ENCODE measurements around the gene ABCC4. TPM values are rescaled to one million over a fixed set of nuclear protein-coding genes. Genes with fewer than 3 reads are reported as not detected.
"Not testable (repeated sequence)": the region's sequence is repeated elsewhere in the genome, so short reads cannot be mapped to it uniquely, and the experiment has no call there.

The ABCC4 gene
- total RNA-seq, 1 experiment from 2014 or later: 17.7 TPM

DNA sequence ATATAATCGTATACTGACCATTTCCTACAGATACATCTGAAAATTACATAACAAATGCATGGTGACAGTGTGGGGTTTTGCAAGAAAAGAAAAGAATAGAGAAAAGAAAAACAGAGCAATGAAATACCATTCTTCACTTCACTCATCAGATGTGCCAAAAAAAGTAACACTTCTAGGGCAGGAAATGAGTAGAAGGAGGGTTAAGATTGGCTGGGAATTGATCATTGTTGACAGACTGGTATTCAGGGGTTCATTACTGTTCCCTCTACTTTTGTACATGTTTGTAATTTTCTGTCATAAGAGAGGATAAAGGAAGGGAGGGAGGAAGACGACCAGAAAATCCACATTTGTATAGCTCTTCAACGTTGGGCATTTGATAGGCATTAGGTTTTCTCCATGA lies 31.5 kb downstream of the ABCC4 start:
- no peak for DNase-seq
- no peaks in the 10 kb centered on the region for H3K27me3 ChIP-seq (ENCODE audit: low read length)
- no peaks in the 10 kb centered on the region for H3K9me3 ChIP-seq (ENCODE audit: low read length)
- no peaks in the 10 kb centered on the region for H3F3A ChIP-seq (ENCODE audit: low read length, unreplicated experiment)
- H3K36me3 ChIP-seq (ENCODE audit: low read depth, low read length): no peaks in the 10 kb centered on the region; the same call in 1 of the 2 replicates
- peak overlapping the region; percentile 93; the same call in 1 of the 2 replicates for H3K27ac ChIP-seq (ENCODE audit: low read length)
- H3K79me2 ChIP-seq (ENCODE audit: low read length): peaks cover 32% of the 10 kb centered on the region
- H4K20me1 ChIP-seq (ENCODE audit: low read length): no peaks in the 10 kb centered on the region
- no peak overlapping the region for H3K4me2 ChIP-seq (ENCODE audit: low read length)
- ATAC-seq: no peak
- no peak overlapping the region for H2AFZ ChIP-seq (ENCODE audit: low read length)
- H3K9me2 ChIP-seq (replicated peaks; ENCODE audit: low read length): no peaks in the 10 kb centered on the region
- H3K9ac ChIP-seq (ENCODE audit: low read length): no peak overlapping the region
- no TSS peak for BruUV-seq (replicated peaks)
- ChIA-PET CTCF (no interaction called here), POLR2A (ENCODE audit: unreplicated experiment) (no interaction called here)
- H3K4me3 ChIP-seq (ENCODE audit: low read length): no peak overlapping the region
- H3K4me1 ChIP-seq (ENCODE audit: insufficient read depth, low read length): peaks cover 42% of the 10 kb centered on the region
- intact Hi-C loops (cut with micrococcal nuclease): loop anchor here (5.0 kb wide), 1 partner anchor 77 kb away; no protein-coding TSS in a partner anchor
- TF ChIP-seq EZH2 (IDR thresholded peaks at IDR 0.05; ENCODE audit: low read length, unreplicated experiment) (no peak), EZH2phosphoT487 (IDR thresholded peaks at IDR 0.05; ENCODE audit: borderline replicate concordance, low read length) (no peak)
- TF ChIP-seq, protein P1, sequence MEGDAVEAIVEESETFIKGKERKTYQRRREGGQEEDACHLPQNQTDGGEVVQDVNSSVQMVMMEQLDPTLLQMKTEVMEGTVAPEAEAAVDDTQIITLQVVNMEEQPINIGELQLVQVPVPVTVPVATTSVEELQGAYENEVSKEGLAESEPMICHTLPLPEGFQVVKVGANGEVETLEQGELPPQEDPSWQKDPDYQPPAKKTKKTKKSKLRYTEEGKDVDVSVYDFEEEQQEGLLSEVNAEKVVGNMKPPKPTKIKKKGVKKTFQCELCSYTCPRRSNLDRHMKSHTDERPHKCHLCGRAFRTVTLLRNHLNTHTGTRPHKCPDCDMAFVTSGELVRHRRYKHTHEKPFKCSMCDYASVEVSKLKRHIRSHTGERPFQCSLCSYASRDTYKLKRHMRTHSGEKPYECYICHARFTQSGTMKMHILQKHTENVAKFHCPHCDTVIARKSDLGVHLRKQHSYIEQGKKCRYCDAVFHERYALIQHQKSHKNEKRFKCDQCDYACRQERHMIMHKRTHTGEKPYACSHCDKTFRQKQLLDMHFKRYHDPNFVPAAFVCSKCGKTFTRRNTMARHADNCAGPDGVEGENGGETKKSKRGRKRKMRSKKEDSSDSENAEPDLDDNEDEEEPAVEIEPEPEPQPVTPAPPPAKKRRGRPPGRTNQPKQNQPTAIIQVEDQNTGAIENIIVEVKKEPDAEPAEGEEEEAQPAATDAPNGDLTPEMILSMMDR (conservative IDR thresholded peaks at IDR 0.05; ENCODE audit: low read depth, low read length): no peak

DNA sequence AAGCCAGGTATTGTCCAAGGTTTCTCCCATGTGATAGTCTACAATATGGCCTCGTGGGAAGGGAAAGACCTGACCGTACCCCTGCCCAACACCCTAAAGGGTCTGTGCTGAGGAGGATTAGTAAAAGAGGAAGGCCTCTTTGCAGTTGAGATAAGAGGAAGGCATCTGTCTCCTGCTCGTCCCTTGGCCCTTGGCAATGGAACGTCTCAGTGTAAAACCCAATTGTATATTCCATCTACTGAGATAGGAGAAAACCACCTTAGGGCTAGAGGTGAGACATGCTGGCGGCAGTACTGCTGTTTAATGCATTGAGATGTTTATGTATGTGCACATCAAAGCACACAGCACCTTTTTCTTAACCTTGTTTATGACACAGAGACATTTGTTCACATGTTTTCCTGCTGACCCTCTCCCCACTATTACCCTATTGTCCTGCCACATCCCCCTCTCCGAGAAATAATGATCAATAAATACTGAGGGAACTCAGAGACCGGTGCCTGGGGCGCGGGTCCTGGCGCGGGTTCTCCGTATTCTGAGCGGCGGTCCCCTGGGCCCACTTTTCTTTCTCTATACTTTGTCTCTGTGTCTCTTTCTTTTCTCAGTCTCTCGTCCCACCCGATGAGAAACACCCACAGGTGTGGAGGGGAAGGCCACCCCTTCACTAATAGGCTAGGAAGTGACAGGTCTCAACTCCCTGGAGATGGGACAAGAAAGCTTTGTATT lies 32.7 kb downstream of the ABCC4 start:
- peak overlapping the region; percentile 67 for H3K27ac ChIP-seq (ENCODE audit: low read length)
- H2AFZ ChIP-seq (ENCODE audit: low read length); POLR2A ChIA-PET (ENCODE audit: unreplicated experiment); intact Hi-C loops (cut with micrococcal nuclease); H3K36me3 ChIP-seq (ENCODE audit: low read depth, low read length); H3K9me3 ChIP-seq (ENCODE audit: low read length); H3K9ac ChIP-seq (ENCODE audit: low read length); BruUV-seq (replicated peaks); H4K20me1 ChIP-seq (ENCODE audit: low read length); CTCF ChIA-PET; H3K4me2 ChIP-seq (ENCODE audit: low read length); H3K27me3 ChIP-seq (ENCODE audit: low read length); ATAC-seq; H3F3A ChIP-seq (ENCODE audit: low read length, unreplicated experiment); H3K4me3 ChIP-seq (ENCODE audit: low read length); DNase-seq; H3K9me2 ChIP-seq (replicated peaks; ENCODE audit: low read length): not testable (repeated sequence)
- peaks cover 42% of the 10 kb centered on the region for H3K4me1 ChIP-seq (ENCODE audit: insufficient read depth, low read length)
- peaks cover 21% of the 10 kb centered on the region for H3K79me2 ChIP-seq (ENCODE audit: low read length)

DNA sequence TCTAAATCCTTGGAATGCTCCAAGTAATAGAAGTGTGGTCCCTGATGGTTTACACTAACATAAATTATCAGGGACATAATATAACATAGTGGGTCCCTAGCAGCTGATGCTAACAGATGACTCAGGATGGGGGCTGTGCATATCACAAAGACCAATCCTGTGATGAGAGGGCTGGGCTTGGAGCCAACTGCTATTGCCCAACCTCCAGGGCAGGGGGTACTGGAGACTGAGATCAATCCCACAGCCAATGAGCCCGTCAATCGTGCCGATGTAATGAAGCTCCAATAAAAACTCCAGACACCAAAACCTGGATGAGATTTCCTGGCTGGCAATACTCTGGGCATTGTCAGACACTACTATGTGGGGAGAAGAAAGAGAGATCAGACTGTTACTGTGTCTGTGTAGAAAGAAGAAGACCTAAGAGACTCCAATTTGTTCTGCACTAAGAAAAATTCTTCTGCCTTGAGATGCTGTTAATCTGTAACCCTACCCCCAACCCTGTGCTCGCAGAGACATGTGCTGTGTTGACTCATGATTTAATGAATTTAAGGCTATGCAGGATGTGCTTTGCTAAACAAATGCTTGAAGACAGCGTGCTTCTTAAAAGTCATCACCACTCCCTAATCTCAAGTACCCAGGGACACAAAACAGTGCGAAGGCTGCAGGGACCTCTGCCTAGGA lies 33.4 kb downstream of the ABCC4 start:
- H3K4me1 ChIP-seq (ENCODE audit: insufficient read depth, low read length): peaks cover 42% of the 10 kb centered on the region
- H3K4me2 ChIP-seq (ENCODE audit: low read length): peak overlapping the region; percentile 22; the same call in 1 of the 2 replicates
- no peak overlapping the region for H3K9ac ChIP-seq (ENCODE audit: low read length)
- H3K27ac ChIP-seq (ENCODE audit: low read length): peak overlapping the region; percentile 67
- CTCF ChIA-PET: no interaction called here
- no peaks in the 10 kb centered on the region for H3K9me3 ChIP-seq (ENCODE audit: low read length)
- DNase-seq (peak; percentile 56), ATAC-seq (no peak)
- TF ChIP-seq, protein P1 (conservative IDR thresholded peaks at IDR 0.05; ENCODE audit: low read depth, low read length): no peak
- no peak for TF ChIP-seq EZH2phosphoT487 (IDR thresholded peaks at IDR 0.05; ENCODE audit: borderline replicate concordance, low read length)
- no peak for TF ChIP-seq EZH2 (IDR thresholded peaks at IDR 0.05; ENCODE audit: low read length, unreplicated experiment)
- BruUV-seq (replicated peaks): no TSS peak
- no peaks in the 10 kb centered on the region for H3K9me2 ChIP-seq (replicated peaks; ENCODE audit: low read length)
- H3K36me3 ChIP-seq (ENCODE audit: low read depth, low read length): no peaks in the 10 kb centered on the region
- no peaks in the 10 kb centered on the region for H3F3A ChIP-seq (ENCODE audit: low read length, unreplicated experiment)
- intact Hi-C loops (cut with micrococcal nuclease): no loop called here
- H3K4me3 ChIP-seq (ENCODE audit: low read length): no peak overlapping the region
- no peaks in the 10 kb centered on the region for H3K27me3 ChIP-seq (ENCODE audit: low read length)
- H2AFZ ChIP-seq (ENCODE audit: low read length): no peak overlapping the region
- peaks cover 14% of the 10 kb centered on the region for H3K79me2 ChIP-seq (ENCODE audit: low read length)
- H4K20me1 ChIP-seq (ENCODE audit: low read length): no peaks in the 10 kb centered on the region
- POLR2A ChIA-PET (ENCODE audit: unreplicated experiment): no interaction called here

Measured in PC-3 (cell line).